Nephron progenitor cell (in vitro differentiated cells): ENCODE results near the gene OR2S2.

Experiments
- DNase-seq: peaks from one replicate; pipeline ENCODE4 v3.0.0; 2021
- H3K27ac Mint-ChIP-seq: 2 replicates; pipeline ENCODE4 v1.8.0; 2021; ENCODE audit warnings: mild to moderate bottlenecking, moderate library complexity, mixed read lengths
- H3K27me3 Mint-ChIP-seq: 2 replicates; pipeline ENCODE4 v1.8.0; 2021; ENCODE audit warnings: mild to moderate bottlenecking, low read depth, mixed read lengths; ENCODE audit not compliant: poor library complexity
- H3K36me3 Mint-ChIP-seq: 2 replicates; pipeline ENCODE4 v1.8.0; 2021; ENCODE audit warnings: low read depth, mixed read lengths
- H3K4me1 Mint-ChIP-seq: 2 replicates; pipeline ENCODE4 v1.8.0; 2021; ENCODE audit warnings: mixed read lengths
- H3K4me3 Mint-ChIP-seq: 2 replicates; pipeline ENCODE4 v1.8.0; 2021; ENCODE audit warnings: mild to moderate bottlenecking, moderate library complexity, mixed read lengths
- H3K9me3 Mint-ChIP-seq: 2 replicates; pipeline ENCODE4 v1.8.0; 2021; ENCODE audit warnings: mild to moderate bottlenecking, moderate library complexity, mixed read lengths
- TF ChIP-seq, protein P1 (sequence below): fragments of 200-600 bp; sonication (generic); IDR thresholded peaks from 2 replicates; pipeline ENCODE4 v1.5.0; 2021; ENCODE audit warnings: antibody characterized with exemption

Gene OR2S2

DNA sequence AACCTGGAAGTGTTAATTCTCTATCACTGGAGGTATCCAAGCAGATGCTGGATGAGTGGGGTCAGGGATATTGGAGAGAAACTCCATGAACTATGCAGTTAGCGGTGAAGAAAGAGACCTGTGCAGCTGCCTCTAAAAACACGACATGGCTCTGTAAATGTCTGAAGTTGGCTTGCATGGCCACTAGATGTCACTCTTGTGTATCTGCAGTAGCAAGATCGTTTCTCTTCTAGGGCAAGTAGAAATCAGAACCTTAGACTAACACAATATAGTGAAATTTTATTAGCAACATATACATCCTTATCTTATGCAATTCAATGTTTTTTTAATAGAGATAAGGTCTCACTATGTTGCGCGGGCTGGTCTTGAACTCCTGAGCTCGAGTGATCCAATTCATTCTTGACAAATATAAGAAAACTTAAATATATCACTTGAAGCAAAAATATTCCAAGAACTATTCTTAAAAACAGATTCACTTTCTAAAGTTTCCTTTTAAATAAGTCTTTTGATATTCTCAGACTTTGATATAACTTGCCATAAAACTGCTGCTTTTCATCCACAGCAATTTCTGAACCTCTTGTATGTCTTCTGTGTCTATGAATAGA lies 2.9 kb downstream of the OR2S2 start:
- H3K27me3 Mint-ChIP-seq: peaks cover 64% of the 10 kb centered on the region
- no peak overlapping the region for H3K27ac Mint-ChIP-seq
- DNase-seq: peak; percentile 52
- no peak overlapping the region for H3K4me3 Mint-ChIP-seq
- TF ChIP-seq, protein P1, sequence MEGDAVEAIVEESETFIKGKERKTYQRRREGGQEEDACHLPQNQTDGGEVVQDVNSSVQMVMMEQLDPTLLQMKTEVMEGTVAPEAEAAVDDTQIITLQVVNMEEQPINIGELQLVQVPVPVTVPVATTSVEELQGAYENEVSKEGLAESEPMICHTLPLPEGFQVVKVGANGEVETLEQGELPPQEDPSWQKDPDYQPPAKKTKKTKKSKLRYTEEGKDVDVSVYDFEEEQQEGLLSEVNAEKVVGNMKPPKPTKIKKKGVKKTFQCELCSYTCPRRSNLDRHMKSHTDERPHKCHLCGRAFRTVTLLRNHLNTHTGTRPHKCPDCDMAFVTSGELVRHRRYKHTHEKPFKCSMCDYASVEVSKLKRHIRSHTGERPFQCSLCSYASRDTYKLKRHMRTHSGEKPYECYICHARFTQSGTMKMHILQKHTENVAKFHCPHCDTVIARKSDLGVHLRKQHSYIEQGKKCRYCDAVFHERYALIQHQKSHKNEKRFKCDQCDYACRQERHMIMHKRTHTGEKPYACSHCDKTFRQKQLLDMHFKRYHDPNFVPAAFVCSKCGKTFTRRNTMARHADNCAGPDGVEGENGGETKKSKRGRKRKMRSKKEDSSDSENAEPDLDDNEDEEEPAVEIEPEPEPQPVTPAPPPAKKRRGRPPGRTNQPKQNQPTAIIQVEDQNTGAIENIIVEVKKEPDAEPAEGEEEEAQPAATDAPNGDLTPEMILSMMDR: peak; percentile 88
- no peaks in the 10 kb centered on the region for H3K9me3 Mint-ChIP-seq
- H3K36me3 Mint-ChIP-seq: no peaks in the 10 kb centered on the region
- no peaks in the 10 kb centered on the region for H3K4me1 Mint-ChIP-seq

DNA sequence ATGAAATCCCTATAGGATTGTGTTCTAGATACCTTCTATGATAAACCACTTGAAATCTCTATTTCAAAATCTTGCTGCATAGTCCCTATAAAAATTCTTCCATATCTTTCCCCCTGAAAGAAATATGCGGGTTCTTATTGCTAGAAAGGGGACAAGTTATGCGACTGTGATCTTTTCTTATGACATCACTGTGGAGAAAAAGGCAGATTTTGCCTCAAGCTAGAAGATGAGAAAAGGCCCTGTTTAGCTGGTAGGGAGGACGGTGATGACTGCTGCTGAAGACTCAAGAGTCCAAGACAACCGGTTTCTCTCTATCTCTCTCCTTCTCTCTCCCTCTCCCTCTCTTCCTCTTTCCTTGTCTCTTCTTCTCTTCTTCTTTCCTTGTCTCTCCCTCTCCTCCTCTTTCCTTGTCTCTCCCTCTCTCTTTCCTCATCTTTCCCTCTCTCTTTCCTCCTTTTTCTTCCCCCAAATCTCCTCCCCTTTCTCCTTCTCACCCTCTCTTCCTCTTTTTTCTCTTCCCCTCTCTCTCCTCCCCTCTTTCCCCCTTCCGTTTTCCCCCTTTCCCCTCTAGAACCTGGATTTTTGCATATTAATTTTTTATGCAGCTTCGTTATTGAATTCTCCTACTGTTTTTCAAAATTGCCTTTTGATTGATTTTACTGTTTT lies 5.3 kb downstream of the OR2S2 start:
- TF ChIP-seq, protein P1: no peak
- no peak overlapping the region for H3K4me3 Mint-ChIP-seq
- no peak overlapping the region for H3K27ac Mint-ChIP-seq
- peaks cover 12% of the 10 kb centered on the region for H3K4me1 Mint-ChIP-seq
- no peaks in the 10 kb centered on the region for H3K9me3 Mint-ChIP-seq
- H3K27me3 Mint-ChIP-seq: peaks cover 62% of the 10 kb centered on the region
- no peak for DNase-seq
- no peaks in the 10 kb centered on the region for H3K36me3 Mint-ChIP-seq

DNA sequence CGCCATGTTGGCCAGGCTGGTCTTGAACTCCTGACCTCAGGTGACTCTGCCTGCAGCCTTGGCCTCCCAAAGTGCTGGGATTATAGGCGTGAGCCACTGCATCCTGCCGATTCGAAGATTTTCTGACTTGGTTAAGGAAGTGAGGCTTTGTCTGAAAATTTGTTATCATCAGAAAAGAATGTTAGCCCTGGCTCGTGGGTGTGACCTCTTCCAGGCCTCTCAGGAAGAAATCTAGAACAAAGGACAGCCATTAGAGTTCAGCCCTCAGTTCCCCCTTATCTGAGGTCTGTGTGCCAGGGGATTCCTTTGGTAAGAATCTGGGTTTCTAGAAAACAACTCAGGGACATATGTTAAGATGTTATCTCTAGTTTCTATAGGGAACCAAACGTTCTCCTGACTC lies 6.2 kb downstream of the OR2S2 start:
- no peaks in the 10 kb centered on the region for H3K36me3 Mint-ChIP-seq
- DNase-seq: no peak
- peaks cover 53% of the 10 kb centered on the region for H3K27me3 Mint-ChIP-seq
- H3K9me3 Mint-ChIP-seq: no peaks in the 10 kb centered on the region
- H3K27ac Mint-ChIP-seq: no peak overlapping the region
- TF ChIP-seq, protein P1: no peak
- H3K4me3 Mint-ChIP-seq: no peak overlapping the region
- H3K4me1 Mint-ChIP-seq: peaks cover 12% of the 10 kb centered on the region

DNA sequence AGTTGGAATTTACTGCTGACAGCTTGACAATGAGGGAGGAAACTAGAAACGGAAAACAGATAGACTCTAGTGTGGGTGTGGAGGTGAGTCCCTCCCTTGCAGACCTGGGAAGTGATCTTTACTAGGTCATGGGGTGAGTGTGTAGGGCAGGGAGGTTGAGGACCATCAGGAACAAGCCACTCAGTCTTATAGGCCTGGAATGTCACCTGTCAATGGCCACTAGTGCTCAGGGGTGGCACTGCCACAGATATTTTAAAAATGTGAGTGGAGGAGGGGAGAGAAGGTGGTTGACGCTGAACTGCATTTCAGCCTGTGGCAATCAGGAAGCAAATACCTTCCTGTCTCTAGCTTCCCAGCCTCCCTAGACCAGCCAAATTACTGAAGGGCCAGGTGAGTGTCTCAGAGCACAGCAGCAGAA lies 9.0 kb downstream of the OR2S2 start:
- H3K36me3 Mint-ChIP-seq: no peaks in the 10 kb centered on the region
- peaks cover 52% of the 10 kb centered on the region for H3K27me3 Mint-ChIP-seq
- H3K27ac Mint-ChIP-seq: no peak overlapping the region
- H3K4me3 Mint-ChIP-seq: no peak overlapping the region
- TF ChIP-seq, protein P1: no peak
- DNase-seq: no peak
- H3K4me1 Mint-ChIP-seq: peaks cover 19% of the 10 kb centered on the region
- peaks cover 6% of the 10 kb centered on the region for H3K9me3 Mint-ChIP-seq

DNA sequence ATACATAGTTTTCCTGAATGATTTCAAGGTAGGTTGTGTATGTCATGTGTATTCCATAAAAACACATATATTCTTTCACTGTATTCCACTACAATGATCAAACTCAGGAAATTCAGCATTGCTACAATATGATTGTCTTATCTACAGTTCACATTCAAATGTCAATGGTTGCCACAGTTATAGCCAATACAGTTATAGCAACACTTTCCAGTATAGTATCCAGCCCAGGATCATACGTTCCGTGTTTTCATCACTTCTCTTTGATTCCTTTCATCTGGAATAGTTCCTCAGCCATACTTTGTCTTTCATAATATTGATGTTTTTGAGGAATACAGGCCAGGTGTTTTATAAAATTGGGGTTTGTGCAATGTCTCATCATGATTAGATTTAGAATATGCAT lies 9.5 kb downstream of the OR2S2 start:
- H3K27ac Mint-ChIP-seq: no peak overlapping the region
- H3K9me3 Mint-ChIP-seq: peaks cover 6% of the 10 kb centered on the region
- H3K27me3 Mint-ChIP-seq: peaks cover 52% of the 10 kb centered on the region
- TF ChIP-seq, protein P1: no peak
- H3K36me3 Mint-ChIP-seq: no peaks in the 10 kb centered on the region
- DNase-seq: no peak
- no peak overlapping the region for H3K4me3 Mint-ChIP-seq
- peaks cover 19% of the 10 kb centered on the region for H3K4me1 Mint-ChIP-seq
